ENCODE data around the gene ALKBH2. TPM values are rescaled to one million over a fixed set of nuclear protein-coding genes. Genes with fewer than 3 reads are reported as not detected.

Gene ALKBH2
- total RNA-seq, 2 experiments from 2014 or later: 12.8 to 14.0 TPM

DNA sequence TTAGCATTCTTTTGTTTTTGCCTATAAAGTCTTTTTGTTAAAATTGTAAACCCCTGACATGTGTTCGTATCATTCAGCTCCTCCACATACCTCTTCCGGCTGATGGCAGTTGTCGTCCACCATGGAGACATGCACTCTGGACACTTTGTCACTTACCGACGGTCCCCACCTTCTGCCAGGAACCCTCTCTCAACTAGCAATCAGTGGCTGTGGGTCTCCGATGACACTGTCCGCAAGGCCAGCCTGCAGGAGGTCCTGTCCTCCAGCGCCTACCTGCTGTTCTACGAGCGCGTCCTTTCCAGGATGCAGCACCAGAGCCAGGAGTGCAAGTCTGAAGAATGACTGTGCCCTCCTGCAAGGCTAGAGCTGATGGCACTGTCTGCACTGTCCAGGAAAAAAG is 7.7 kb downstream of the ALKBH2 start:
- POLR2A ChIA-PET: no interaction called here
- H3K4me1 ChIP-seq (ENCODE audit: insufficient read depth, low read length): peaks cover 2% of the 10 kb centered on the region
- no peak overlapping the region for H3K27ac ChIP-seq (ENCODE audit: low read depth in 1 of 2, low read length in 2 of 2)
- no peaks in the 10 kb centered on the region for H3K27me3 ChIP-seq (ENCODE audit: control insufficient read depth in 1 of 2, insufficient read depth in 2 of 2, low read length in 2 of 2)
- Mint-ChIP-seq H3K27me3 (no peaks in the 10 kb centered on the region), H3K36me3 (ENCODE audit: low read depth) (peaks cover 87% of the 10 kb centered on the region), H3K4me3 (no peak overlapping the region), H3K4me1 (ENCODE audit: low read depth) (peaks cover 1% of the 10 kb centered on the region), H3K27ac (no peak overlapping the region), H3K9me3 (no peaks in the 10 kb centered on the region)
- no peaks in the 10 kb centered on the region for H3K9me3 ChIP-seq (ENCODE audit: control insufficient read depth in 1 of 2, insufficient read depth in 1 of 2, low read length in 2 of 2)
- CTCF ChIA-PET: no interaction called here
- TF ChIP-seq, protein P1, sequence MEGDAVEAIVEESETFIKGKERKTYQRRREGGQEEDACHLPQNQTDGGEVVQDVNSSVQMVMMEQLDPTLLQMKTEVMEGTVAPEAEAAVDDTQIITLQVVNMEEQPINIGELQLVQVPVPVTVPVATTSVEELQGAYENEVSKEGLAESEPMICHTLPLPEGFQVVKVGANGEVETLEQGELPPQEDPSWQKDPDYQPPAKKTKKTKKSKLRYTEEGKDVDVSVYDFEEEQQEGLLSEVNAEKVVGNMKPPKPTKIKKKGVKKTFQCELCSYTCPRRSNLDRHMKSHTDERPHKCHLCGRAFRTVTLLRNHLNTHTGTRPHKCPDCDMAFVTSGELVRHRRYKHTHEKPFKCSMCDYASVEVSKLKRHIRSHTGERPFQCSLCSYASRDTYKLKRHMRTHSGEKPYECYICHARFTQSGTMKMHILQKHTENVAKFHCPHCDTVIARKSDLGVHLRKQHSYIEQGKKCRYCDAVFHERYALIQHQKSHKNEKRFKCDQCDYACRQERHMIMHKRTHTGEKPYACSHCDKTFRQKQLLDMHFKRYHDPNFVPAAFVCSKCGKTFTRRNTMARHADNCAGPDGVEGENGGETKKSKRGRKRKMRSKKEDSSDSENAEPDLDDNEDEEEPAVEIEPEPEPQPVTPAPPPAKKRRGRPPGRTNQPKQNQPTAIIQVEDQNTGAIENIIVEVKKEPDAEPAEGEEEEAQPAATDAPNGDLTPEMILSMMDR (IDR thresholded peaks at IDR 0.05): no peak
- ATAC-seq (ENCODE audit: poor library complexity) (no peak), DNase-seq (no peak)
- peaks cover 76% of the 10 kb centered on the region for H3K36me3 ChIP-seq (ENCODE audit: insufficient read depth, low read length)
- no peak overlapping the region for H3K4me3 ChIP-seq (ENCODE audit: low read length)
- intact Hi-C loops (cut with DNase I, micrococcal nuclease): no loop called here

GRCh38 chr12:109084425-109084824 is 8.8 kb downstream of the ALKBH2 start:
- intact Hi-C loops (cut with DNase I, micrococcal nuclease): no loop called here
- H3K9me3 Mint-ChIP-seq: peaks cover 3% of the 10 kb centered on the region
- Histone ChIP-seq H3K36me3 (ENCODE audit: insufficient read depth, low read length) (peaks cover 76% of the 10 kb centered on the region), H3K27me3 (ENCODE audit: control insufficient read depth in 1 of 2, insufficient read depth in 2 of 2, low read length in 2 of 2) (no peaks in the 10 kb centered on the region), H3K9me3 (ENCODE audit: control insufficient read depth in 1 of 2, insufficient read depth in 1 of 2, low read length in 2 of 2) (no peaks in the 10 kb centered on the region), H3K4me1 (ENCODE audit: insufficient read depth, low read length) (no peaks in the 10 kb centered on the region), H3K4me3 (ENCODE audit: low read length) (no peak overlapping the region), H3K27ac (ENCODE audit: low read depth in 1 of 2, low read length in 2 of 2) (no peak overlapping the region)
- H3K36me3 Mint-ChIP-seq (ENCODE audit: low read depth): peaks cover 94% of the 10 kb centered on the region
- no peak for DNase-seq
- H3K4me1 Mint-ChIP-seq (ENCODE audit: low read depth): no peaks in the 10 kb centered on the region
- no peak overlapping the region for H3K27ac Mint-ChIP-seq
- no peak overlapping the region for H3K4me3 Mint-ChIP-seq
- ChIA-PET POLR2A (no interaction called here), CTCF (interaction anchor here (1.4 kb wide), 1 partner anchor 9 kb away, joined by 4 read pairs; the partner anchor contains the start of gene ALKBH2)
- no peak for ATAC-seq (ENCODE audit: poor library complexity)
- TF ChIP-seq, protein P1 (IDR thresholded peaks at IDR 0.05): no peak
- H3K27me3 Mint-ChIP-seq: no peaks in the 10 kb centered on the region

DNA sequence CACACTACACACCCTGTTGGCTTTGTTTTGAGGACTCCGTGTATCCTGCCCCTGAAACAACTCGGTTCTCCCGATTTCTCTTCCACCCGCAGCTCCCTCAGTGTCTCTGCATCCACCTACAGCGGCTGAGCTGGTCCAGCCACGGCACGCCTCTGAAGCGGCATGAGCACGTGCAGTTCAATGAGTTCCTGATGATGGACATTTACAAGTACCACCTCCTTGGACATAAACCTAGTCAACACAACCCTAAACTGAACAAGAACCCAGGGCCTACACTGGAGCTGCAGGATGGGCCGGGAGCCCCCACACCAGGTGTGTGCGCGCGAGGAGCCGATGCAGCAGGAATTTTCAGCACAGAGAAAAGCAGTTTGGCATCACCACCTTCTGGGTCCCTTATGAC is 10.5 kb downstream of the ALKBH2 start:
- POLR2A ChIA-PET: no interaction called here

More for the DNA sequence above, 10.5 kb downstream of the ALKBH2 start:
- peaks cover 93% of the 10 kb centered on the region for H3K36me3 Mint-ChIP-seq (ENCODE audit: low read depth)
- Histone ChIP-seq H3K27me3 (ENCODE audit: control insufficient read depth in 1 of 2, insufficient read depth in 2 of 2, low read length in 2 of 2) (no peaks in the 10 kb centered on the region), H3K9me3 (ENCODE audit: control insufficient read depth in 1 of 2, insufficient read depth in 1 of 2, low read length in 2 of 2) (peaks cover 6 to 7% of the 10 kb centered on the region in 2 experiments), H3K4me3 (ENCODE audit: low read length) (no peak overlapping the region), H3K4me1 (ENCODE audit: insufficient read depth, low read length) (no peaks in the 10 kb centered on the region), H3K36me3 (ENCODE audit: insufficient read depth, low read length) (peaks cover 69% of the 10 kb centered on the region), H3K27ac (ENCODE audit: low read depth in 1 of 2, low read length in 2 of 2) (no peak overlapping the region)
- DNase-seq: no peak
- H3K27ac Mint-ChIP-seq: no peak overlapping the region
- peaks cover 8% of the 10 kb centered on the region for H3K9me3 Mint-ChIP-seq
- H3K27me3 Mint-ChIP-seq: no peaks in the 10 kb centered on the region
- intact Hi-C loops (cut with DNase I, micrococcal nuclease): no loop called here
- H3K4me3 Mint-ChIP-seq: no peak overlapping the region
- CTCF ChIA-PET: no interaction called here
- H3K4me1 Mint-ChIP-seq (ENCODE audit: low read depth): no peaks in the 10 kb centered on the region
- TF ChIP-seq, protein P1 (IDR thresholded peaks at IDR 0.05): no peak
- ATAC-seq (ENCODE audit: poor library complexity): no peak

All from CD4-positive, alpha-beta T cell (primary cell).